ENCODE data around the gene LHX4.

LHX4 gene

GRCh38 chr1:180227861-180228647 lies 2.0 kb upstream of the LHX4 start:
- DNase-seq, result peak in 1 of 4 experiments; percentile 40

GRCh38 chr1:180228648-180229482 lies 1.2 kb upstream of the LHX4 start:
- DNase-seq, result peak in 3 of 4 experiments; percentile 22 to 49 (median 34)

- peak in 1 of 4 experiments; percentile 21 for DNase-seq
Observed at GRCh38 chr1:180230416-180230790, 339 bp downstream of the LHX4 start.

GRCh38 chr1:180230791-180231505 lies 884 bp downstream of the LHX4 start:
- DNase-seq, result peak in 3 of 4 experiments; percentile 29 to 52 (median 45)

- peak in 3 of 4 experiments; percentile 56 to 66 (median 59) for DNase-seq
Observed at GRCh38 chr1:180231506-180231921, 1.4 kb downstream of the LHX4 start.

GRCh38 chr1:180231936-180232335 lies 1.9 kb downstream of the LHX4 start:
- no peak for DNase-seq

GRCh38 chr1:180232521-180233043 lies 2.5 kb downstream of the LHX4 start:
- DNase-seq, result no peak

- DNase-seq, result peak in 1 of 4 experiments; percentile 24
Observed at GRCh38 chr1:180233191-180234011, 3.3 kb downstream of the LHX4 start.

- DNase-seq, result peak in 2 of 4 experiments; percentile 25 to 40
Observed at GRCh38 chr1:180234369-180235076, 4.5 kb downstream of the LHX4 start.

GRCh38 chr1:180235077-180235501 lies 5.0 kb downstream of the LHX4 start:
- DNase-seq, result peak in 1 of 4 experiments; percentile 12

GRCh38 chr1:180235502-180236239 lies 5.6 kb downstream of the LHX4 start:
- DNase-seq, result no peak

- no peak for DNase-seq
Observed at GRCh38 chr1:180236698-180237509, 6.8 kb downstream of the LHX4 start.

GRCh38 chr1:180237869-180238476 lies 7.9 kb downstream of the LHX4 start:
- no peak for DNase-seq

- DNase-seq, result no peak
Observed at GRCh38 chr1:180238675-180239074, 8.6 kb downstream of the LHX4 start.

- no peak for DNase-seq
Observed at GRCh38 chr1:180239145-180240096, 9.4 kb downstream of the LHX4 start.

GRCh38 chr1:180241716-180242544 lies 11.9 kb downstream of the LHX4 start:
- DNase-seq, result peak in 3 of 4 experiments; percentile 36 to 51 (median 37)
